NCI-H2171 (cell line): ENCODE data around the gene REC8.

Experiments used
- DNase-seq: peaks from one replicate; lab custom pipeline; 2025; lab: John Stamatoyannopoulos, UW

REC8 gene

GRCh38 chr14:24159777-24160498 is 11.9 kb upstream of the REC8 start:
- DNase-seq, result no peak

GRCh38 chr14:24160499-24160849 is 11.4 kb upstream of the REC8 start:
- DNase-seq, result no peak

GRCh38 chr14:24160850-24161804 is 10.8 kb upstream of the REC8 start, which contains the start of gene IRF9:
Gene IRF9, plus strand, starts transcription at chr14:24161265. Its CDS starts 880 bp downstream, at chr14:24162145.
- DNase-seq, result peak; percentile 90

GRCh38 chr14:24162093-24162492 is 9.8 kb upstream of the REC8 start:
- DNase-seq, result no peak

- no peak for DNase-seq
Observed at GRCh38 chr14:24164518-24164991, 7.3 kb upstream of the REC8 start.

- no peak for DNase-seq
Observed at GRCh38 chr14:24165785-24166184, 6.1 kb upstream of the REC8 start.

GRCh38 chr14:24167469-24168114 is 4.3 kb upstream of the REC8 start:
- no peak for DNase-seq

GRCh38 chr14:24172261-24172860 is 481 bp downstream of the REC8 start:
- DNase-seq, result peak; percentile 63

- no peak for DNase-seq
Observed at GRCh38 chr14:24172871-24173281, 996 bp downstream of the REC8 start.

GRCh38 chr14:24176599-24176998 is 4.7 kb downstream of the REC8 start:
- no peak for DNase-seq

- no peak for DNase-seq
Observed at GRCh38 chr14:24177041-24177825, 5.4 kb downstream of the REC8 start.

GRCh38 chr14:24177891-24178290 is 6.0 kb downstream of the REC8 start:
- DNase-seq, result no peak

- DNase-seq, result no peak
Observed at GRCh38 chr14:24178399-24179178, 6.7 kb downstream of the REC8 start.

GRCh38 chr14:24179294-24179960 is 7.5 kb downstream of the REC8 start:
- no peak for DNase-seq

- no peak for DNase-seq
Observed at GRCh38 chr14:24179961-24180796, 8.3 kb downstream of the REC8 start.

- no peak for DNase-seq
Observed at GRCh38 chr14:24181371-24182077, 9.6 kb downstream of the REC8 start.

- DNase-seq, result no peak
Observed at GRCh38 chr14:24182110-24182882, 10.4 kb downstream of the REC8 start.
